OCI-LY1 (cell line): ENCODE data around the gene RYR1.
"Not testable (repeated sequence)": the region's sequence is repeated elsewhere in the genome, so short reads cannot be mapped to it uniquely, and the experiment has no call there.

ENCODE experiments used
- H2AFZ ChIP-seq: fragments of 200-600 bp; sonication (generic), shearing (Covaris generic); 2 replicates; pipeline ENCODE4 v1.6.0; 2014; ENCODE audit warnings: antibody characterized with exemption, mild to moderate bottlenecking, low read length
- H3F3A ChIP-seq: fragments of 200-600 bp; sonication (generic), shearing (Covaris generic); 2 replicates; pipeline ENCODE4 v1.6.0; 2014; ENCODE audit warnings: mild to moderate bottlenecking, antibody characterized with exemption, low read length, moderate library complexity; ENCODE audit not compliant: insufficient read depth
- H3K27ac ChIP-seq: fragments of 200-600 bp; sonication (generic); 2 replicates; pipeline ENCODE4 v1.5.1; 2014; ENCODE audit warnings: low read length, mixed run types, mild to moderate bottlenecking, low read depth; ENCODE audit not compliant: poor library complexity, severe bottlenecking
- H3K27me3 ChIP-seq: fragments of 200-600 bp; sonication (generic); 2 replicates; pipeline ENCODE4 v1.6.0; 2014; ENCODE audit warnings: antibody characterized with exemption, mild to moderate bottlenecking, low read length, moderate library complexity; ENCODE audit not compliant: insufficient read depth
- H3K36me3 ChIP-seq: fragments of 200-600 bp; sonication (generic); 2 replicates; pipeline ENCODE4 v1.6.1; 2014; ENCODE audit warnings: mild to moderate bottlenecking, antibody characterized with exemption, low read length, moderate library complexity, mixed read lengths; ENCODE audit not compliant: insufficient read depth
- H3K4me1 ChIP-seq: fragments of 200-600 bp; sonication (generic); 2 replicates; pipeline ENCODE4 v1.5.1; 2014; ENCODE audit warnings: mild to moderate bottlenecking, low read length, moderate library complexity; ENCODE audit not compliant: insufficient read depth, severe bottlenecking
- H3K4me2 ChIP-seq: fragments of 200-600 bp; sonication (generic), shearing (Covaris generic); 2 replicates; pipeline ENCODE4 v1.6.1; 2014; ENCODE audit warnings: low read length
- H3K4me3 ChIP-seq: fragments of 200-600 bp; sonication (generic); 2 replicates; pipeline ENCODE4 v1.5.1; 2014; ENCODE audit warnings: low read length, low read depth, mild to moderate bottlenecking, mixed read lengths; ENCODE audit not compliant: poor library complexity, severe bottlenecking
- H3K79me2 ChIP-seq: fragments of 200-600 bp; shearing (Covaris generic); 2 replicates; pipeline ENCODE4 v1.6.1; 2016; ENCODE audit warnings: mixed run types, low read length, mixed read lengths; ENCODE audit not compliant: insufficient read depth
- H3K9ac ChIP-seq: fragments of 200-600 bp; sonication (generic), shearing (Covaris generic); 2 replicates; pipeline ENCODE4 v1.6.1; 2014; ENCODE audit warnings: mild to moderate bottlenecking, low read length, mixed read lengths
- H3K9me2 ChIP-seq: fragments of 200-600 bp; sonication (generic), shearing (Covaris generic); 2 replicates; pipeline ENCODE4 v1.6.1; 2014; ENCODE audit warnings: low read depth, mild to moderate bottlenecking, low read length, mixed read lengths
- H3K9me3 ChIP-seq: fragments of 200-600 bp; shearing (Covaris generic); 2 replicates; pipeline ENCODE4 v1.6.1; 2014; ENCODE audit warnings: low read length, mixed read lengths
- H4K20me1 ChIP-seq: fragments of 200-600 bp; sonication (generic), shearing (Covaris generic); 2 replicates; pipeline ENCODE4 v1.6.0; 2016; ENCODE audit warnings: mild to moderate bottlenecking, low read length; ENCODE audit not compliant: insufficient read depth
- EZH2 ChIP-seq: fragments of 200-600 bp; sonication (generic), shearing (Covaris generic); IDR thresholded peaks from 2 replicates; pipeline ENCODE4 v1.8.0; 2017; ENCODE audit warnings: borderline replicate concordance, mixed run types, mild to moderate bottlenecking, antibody characterized with exemption, low read length, moderate library complexity, mixed read lengths
- TF ChIP-seq, protein P1 (sequence below): fragments of 200-600 bp; sonication (generic), shearing (Covaris generic); IDR thresholded peaks from 2 replicates; pipeline ENCODE4 v1.5.1; 2017; ENCODE audit warnings: mild to moderate bottlenecking, antibody characterized with exemption, low read length, moderate library complexity, mixed read lengths

RYR1 gene

DNA sequence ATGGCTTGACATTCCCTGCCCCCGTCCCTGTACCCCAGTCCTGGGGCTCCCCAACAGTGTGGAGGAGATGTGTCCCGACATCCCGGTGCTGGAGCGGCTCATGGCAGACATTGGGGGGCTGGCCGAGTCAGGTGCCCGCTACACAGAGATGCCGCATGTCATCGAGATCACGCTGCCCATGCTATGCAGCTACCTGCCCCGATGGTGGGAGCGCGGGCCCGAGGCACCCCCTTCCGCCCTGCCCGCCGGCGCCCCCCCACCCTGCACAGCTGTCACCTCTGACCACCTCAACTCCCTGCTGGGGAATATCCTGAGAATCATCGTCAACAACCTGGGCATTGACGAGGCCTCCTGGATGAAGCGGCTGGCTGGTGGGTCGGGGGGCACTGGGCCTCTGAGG is 83.8 kb downstream of the RYR1 start:
- no peak overlapping the region for H3K4me3 ChIP-seq
- H3K9ac ChIP-seq: no peak overlapping the region
- no peak overlapping the region for H3K27ac ChIP-seq
- no peak overlapping the region for H2AFZ ChIP-seq
- H3K9me3 ChIP-seq: no peaks in the 10 kb centered on the region
- no peaks in the 10 kb centered on the region for H3K9me2 ChIP-seq
- H3F3A ChIP-seq: no peaks in the 10 kb centered on the region
- H4K20me1 ChIP-seq: no peaks in the 10 kb centered on the region
- 0 out of 2 replicates have a peak, but pooled peaks cover 8% of the 10 kb centered on the region for H3K27me3 ChIP-seq
- H3K4me2 ChIP-seq: no peak overlapping the region
- H3K36me3 ChIP-seq: no peaks in the 10 kb centered on the region
- H3K4me1 ChIP-seq: peaks cover 4% of the 10 kb centered on the region
- H3K79me2 ChIP-seq: no peaks in the 10 kb centered on the region
- TF ChIP-seq, protein P1, sequence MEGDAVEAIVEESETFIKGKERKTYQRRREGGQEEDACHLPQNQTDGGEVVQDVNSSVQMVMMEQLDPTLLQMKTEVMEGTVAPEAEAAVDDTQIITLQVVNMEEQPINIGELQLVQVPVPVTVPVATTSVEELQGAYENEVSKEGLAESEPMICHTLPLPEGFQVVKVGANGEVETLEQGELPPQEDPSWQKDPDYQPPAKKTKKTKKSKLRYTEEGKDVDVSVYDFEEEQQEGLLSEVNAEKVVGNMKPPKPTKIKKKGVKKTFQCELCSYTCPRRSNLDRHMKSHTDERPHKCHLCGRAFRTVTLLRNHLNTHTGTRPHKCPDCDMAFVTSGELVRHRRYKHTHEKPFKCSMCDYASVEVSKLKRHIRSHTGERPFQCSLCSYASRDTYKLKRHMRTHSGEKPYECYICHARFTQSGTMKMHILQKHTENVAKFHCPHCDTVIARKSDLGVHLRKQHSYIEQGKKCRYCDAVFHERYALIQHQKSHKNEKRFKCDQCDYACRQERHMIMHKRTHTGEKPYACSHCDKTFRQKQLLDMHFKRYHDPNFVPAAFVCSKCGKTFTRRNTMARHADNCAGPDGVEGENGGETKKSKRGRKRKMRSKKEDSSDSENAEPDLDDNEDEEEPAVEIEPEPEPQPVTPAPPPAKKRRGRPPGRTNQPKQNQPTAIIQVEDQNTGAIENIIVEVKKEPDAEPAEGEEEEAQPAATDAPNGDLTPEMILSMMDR: no peak
- no peak for TF ChIP-seq EZH2

DNA sequence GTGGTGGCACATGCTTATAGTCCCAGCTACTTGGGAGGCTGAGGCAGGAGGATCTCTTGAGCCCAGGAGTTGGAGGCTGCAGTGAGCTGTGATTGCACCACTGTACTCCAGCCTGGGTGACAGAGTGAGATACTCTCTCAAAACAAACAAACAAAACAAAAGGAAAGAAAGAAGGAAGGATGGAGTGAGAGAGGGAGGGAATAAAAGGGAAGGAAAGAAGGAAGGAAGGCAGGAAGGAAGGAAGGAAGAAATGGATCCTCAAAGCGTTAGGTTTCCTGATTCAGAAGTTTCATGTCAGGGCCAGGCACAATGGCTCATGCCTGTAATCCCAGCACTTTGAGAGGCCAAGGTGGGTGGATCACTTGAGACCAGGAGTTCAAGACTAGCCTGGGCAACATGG is 84.5 kb downstream of the RYR1 start:
- H3K9me2 ChIP-seq, H3K9me3 ChIP-seq, H3K27ac ChIP-seq, H3F3A ChIP-seq, H3K9ac ChIP-seq, H3K4me2 ChIP-seq, H3K4me3 ChIP-seq, H3K4me1 ChIP-seq, H2AFZ ChIP-seq, H3K27me3 ChIP-seq, H3K36me3 ChIP-seq, H4K20me1 ChIP-seq, H3K79me2 ChIP-seq: not testable (repeated sequence)

DNA sequence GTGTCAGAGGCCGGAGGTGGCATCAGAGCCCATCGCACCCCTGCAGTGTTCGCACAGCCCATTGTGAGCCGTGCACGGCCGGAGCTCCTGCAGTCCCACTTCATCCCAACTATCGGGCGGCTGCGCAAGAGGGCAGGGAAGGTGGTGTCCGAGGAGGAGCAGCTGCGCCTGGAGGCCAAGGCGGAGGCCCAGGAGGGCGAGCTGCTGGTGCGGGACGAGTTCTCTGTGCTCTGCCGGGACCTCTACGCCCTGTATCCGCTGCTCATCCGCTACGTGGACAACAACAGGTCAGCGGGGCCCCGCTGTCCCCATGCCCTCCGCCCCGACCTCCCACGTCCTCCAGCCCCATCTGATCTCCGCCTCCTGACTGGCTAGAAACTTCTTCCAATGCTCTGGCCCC is 85.7 kb downstream of the RYR1 start:
- Histone ChIP-seq H3K27ac (no peak overlapping the region), H3K9ac (no peak overlapping the region)

DNA sequence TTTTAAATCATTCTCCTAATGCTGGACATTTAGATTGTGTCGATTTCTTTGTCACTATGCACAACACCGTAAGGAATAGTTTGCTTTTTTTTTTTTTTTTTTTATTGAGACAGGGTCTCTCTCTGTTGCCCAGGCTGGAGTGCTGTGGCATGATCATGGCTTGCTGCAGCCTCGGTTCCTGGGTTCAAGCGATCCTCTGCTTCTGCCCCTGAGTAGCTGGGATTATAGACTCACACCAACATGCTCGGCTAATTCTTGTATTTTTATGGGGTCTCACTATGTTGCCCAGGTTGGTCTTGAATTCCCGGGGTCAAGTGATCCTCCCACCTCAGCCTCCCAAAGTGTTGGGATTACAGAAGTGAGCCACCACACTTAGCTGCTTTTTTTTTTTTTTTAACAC is 86.5 kb downstream of the RYR1 start:
- Histone ChIP-seq H2AFZ (no peak overlapping the region), H3K27ac (no peak overlapping the region), H3K79me2 (no peaks in the 10 kb centered on the region), H3K4me1 (peaks cover 4% of the 10 kb centered on the region), H3K9me2 (no peaks in the 10 kb centered on the region), H3F3A (no peaks in the 10 kb centered on the region), H3K9me3 (no peaks in the 10 kb centered on the region), H3K4me3 (no peak overlapping the region), H3K4me2 (no peak overlapping the region), H4K20me1 (no peaks in the 10 kb centered on the region), H3K27me3 (0 out of 2 replicates have a peak, but pooled peaks cover 8% of the 10 kb centered on the region), H3K36me3 (no peaks in the 10 kb centered on the region), H3K9ac (no peak overlapping the region)
- TF ChIP-seq, protein P1: no peak
- TF ChIP-seq EZH2: no peak

More for the DNA sequence above, 85.7 kb downstream of the RYR1 start:
- H3K4me1 ChIP-seq: peaks cover 4% of the 10 kb centered on the region
- no peaks in the 10 kb centered on the region for H3K9me3 ChIP-seq
- H3K4me3 ChIP-seq: no peak overlapping the region
- no peak overlapping the region for H3K4me2 ChIP-seq
- TF ChIP-seq, protein P1: no peak
- no peak for TF ChIP-seq EZH2
- H3K9me2 ChIP-seq: no peaks in the 10 kb centered on the region
- no peaks in the 10 kb centered on the region for H4K20me1 ChIP-seq
- H3K79me2 ChIP-seq: no peaks in the 10 kb centered on the region
- H2AFZ ChIP-seq: no peak overlapping the region
- no peaks in the 10 kb centered on the region for H3F3A ChIP-seq
- no peaks in the 10 kb centered on the region for H3K36me3 ChIP-seq
- 0 out of 2 replicates have a peak, but pooled peaks cover 8% of the 10 kb centered on the region for H3K27me3 ChIP-seq
